NCI-H345 (cell line): ENCODE data around the gene ARL4A.
A peak's percentile ranks its signal among the peaks of the same experiment; 100 is the strongest.

Experiments
- DNase-seq: peaks from one replicate; lab custom pipeline; 2025; lab: John Stamatoyannopoulos, UW

ARL4A gene

DNA sequence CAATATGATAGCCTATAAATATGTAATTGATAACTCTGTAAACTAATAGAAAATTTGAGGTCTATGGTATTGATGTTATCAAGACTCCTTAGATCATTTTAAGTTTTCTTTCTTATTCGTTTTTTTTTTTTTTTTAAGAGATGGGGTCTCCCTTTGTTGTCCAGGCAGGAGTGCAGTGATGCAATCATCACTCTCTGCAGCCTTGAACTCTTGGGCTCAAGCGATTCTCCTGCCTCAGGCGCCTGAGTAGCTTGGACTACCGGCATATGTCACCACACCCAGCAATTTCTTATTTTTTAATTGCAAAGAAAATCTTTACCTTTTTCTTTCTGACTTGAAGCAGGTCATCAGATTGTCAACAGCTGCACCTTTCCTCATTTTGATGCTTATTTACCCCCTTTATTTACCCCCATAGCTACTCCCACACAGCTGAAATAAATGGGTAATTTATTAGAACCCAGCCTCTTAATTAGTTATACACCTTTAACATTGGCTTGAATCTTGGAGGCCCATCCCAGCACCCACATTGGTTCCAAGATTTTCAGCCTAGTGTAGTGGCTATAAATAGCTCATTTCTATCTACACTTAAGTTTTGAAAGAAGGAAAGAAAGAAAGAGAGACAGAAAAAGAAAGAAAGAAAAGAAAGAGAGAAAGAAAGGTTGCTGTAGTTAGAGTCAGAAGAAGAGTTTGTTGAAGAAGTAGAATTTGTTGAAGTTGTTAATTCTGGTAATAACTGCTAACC lies 38.3 kb downstream of the ARL4A start:
- no peak for DNase-seq

DNA sequence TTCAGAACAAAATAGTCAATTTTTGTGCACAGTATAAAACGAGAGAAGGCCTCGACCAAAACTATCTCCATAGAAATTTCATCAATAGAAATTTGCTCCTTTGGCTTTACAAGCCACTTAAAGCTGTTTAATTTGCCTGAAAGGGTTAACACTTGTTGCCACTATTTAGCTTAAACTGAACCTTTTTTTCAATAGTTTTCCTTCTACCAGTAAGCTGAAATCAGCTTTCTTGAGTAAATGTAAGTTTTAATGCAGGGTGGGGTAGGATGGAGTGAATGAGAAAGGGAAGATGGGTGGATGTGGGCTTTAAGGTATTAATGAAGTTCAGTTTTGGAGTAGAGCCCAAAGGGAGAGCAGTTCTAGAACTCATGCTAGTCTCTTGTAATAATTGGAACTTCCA lies 39.5 kb downstream of the ARL4A start:
- DNase-seq = no peak

DNA sequence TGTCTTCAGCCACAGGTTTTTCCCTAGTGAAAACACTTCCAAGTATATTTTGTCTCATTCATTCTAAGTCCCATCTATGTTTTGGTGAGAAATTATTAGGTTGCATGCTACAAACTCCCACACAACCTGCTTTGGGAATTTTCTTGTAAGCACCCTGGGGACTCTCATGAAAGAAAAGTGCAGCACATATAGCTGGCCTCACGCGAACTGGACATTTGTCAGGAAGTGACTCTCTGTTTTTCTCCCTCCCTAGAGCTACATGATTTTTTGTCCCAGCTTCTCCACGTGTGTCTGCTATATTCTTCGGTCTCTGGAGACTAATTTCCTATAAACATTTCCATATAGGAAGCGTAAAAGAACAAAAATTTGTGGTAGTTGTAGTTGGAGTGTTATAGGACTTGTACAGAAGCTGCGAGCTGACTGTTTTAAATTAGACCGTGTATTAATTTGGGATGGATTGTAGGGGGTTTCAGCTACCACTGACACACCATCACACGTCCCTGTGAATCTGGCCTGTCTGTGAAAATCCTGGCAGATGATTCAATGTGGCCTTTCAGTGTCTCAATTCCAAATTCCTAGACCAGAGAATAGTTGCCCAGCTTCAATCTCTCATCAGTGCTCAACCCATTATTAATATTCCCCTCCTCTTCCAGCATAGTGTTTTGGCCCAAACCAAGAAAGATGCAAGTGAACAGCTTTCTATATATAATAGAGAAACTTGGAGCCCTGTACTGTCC lies 40.2 kb downstream of the ARL4A start:
- DNase-seq = no peak

DNA sequence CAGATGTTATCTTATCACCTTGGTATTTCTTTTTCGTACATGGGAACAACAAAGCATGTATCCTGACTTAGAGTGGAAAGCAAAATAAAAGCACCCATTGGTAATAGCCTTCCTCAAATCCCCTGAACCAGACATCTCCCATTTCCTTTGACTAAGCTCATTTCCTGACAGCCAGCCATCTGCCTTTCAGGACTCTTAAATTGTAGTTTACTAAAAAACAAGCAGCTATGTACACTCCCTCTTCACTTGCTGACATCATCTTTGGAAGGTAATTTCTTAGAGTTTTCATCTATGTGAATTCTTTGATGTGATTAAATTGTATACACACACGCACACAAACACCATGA lies 40.7 kb downstream of the ARL4A start:
- no peak for DNase-seq

DNA sequence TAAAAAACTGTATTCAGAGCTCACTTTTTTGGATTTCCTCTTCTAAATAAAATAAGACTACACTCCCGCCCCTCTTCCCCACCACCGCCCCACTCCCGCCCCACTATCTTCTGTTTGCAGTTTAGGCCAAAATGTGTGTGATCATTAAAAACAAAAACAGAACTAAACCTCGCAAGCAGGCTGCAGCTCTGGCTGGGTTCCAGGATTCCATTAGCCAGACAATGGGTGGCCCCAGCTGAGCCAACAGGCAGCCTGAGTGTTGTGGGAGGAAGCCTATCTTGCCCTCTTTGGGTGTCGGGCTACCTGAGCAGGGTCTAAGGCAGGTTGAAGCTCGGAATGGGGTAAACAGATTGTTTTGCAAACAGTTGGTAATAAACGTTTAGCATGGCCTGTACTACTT lies 41.7 kb downstream of the ARL4A start:
- DNase-seq = peak; percentile 92

DNA sequence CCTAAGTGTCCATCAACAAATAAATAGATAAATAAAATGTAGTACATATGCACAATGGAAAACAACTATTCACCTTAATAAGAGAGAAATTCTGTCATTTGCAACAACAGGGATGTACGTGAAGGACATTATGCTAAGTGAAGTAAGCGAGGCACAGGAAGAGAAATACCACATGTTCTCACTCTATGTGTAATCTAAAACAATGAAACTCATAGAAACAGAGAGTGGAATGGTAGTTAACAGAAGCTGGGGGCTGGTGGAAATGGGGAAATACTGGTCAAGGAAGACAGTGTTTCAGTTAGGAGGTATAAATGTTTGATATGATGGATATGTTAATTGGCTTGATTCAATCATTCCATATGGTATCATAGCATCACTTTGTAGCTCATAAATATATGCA lies 43.1 kb downstream of the ARL4A start:
- DNase-seq = no peak

DNA sequence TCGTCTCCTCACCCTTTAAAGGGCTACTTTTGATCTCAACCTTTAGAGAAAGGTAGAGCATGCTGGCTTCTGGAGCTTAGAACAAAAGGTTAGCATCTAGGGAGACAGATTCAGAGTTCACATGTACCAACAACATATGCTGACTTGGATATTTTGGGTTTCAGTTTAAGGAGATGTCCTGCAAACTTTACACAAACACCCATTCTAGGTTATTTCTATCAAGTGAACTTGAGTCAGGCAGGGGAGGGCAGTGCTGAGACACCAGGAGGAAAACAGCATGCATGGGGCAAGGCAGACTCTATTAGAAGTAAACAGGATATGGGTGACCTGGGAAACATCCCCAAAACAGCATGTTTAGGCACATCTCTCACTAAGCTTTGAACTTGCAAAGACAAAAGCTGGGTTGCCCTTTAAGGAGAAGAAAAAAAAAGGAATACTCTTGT lies 43.8 kb downstream of the ARL4A start:
- DNase-seq = no peak

DNA sequence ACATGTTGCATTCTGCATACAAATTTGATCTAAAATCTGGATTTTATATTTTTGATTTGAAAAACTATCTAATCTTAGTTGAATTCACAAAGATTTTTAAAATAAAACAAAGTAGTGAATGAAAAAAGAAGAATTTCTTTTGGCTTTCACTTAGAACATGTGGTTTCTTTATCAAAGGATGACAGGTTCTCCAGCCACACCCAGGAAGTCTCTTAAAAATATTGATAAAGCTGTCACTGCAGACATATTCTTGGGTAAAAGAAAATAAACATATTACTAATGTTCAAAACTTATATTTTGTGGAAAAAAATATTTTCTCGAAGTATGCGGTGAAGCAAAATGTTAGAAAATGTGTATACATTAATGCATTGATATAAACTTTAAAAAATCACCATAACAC lies 44.3 kb downstream of the ARL4A start:
- DNase-seq = no peak

DNA sequence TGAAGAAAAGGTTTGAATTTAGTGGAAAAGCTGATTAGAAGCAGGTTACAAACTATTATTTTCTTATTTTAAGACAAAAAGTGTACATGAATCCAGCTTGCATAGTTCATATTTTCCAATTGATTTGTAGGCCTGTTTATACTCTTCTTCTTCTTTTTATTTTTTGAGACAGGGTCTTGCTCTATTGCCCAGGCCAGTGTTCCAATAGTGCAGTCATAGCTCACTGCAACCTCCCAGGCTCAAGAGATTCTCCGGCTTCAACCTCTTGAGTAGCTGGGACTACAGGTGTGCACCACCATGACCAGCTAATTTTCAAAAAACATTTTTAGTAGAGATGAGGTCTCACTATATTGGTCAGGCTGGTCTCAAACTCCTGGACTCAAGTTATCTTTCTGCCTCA lies 45.0 kb downstream of the ARL4A start:
- DNase-seq = no peak

DNA sequence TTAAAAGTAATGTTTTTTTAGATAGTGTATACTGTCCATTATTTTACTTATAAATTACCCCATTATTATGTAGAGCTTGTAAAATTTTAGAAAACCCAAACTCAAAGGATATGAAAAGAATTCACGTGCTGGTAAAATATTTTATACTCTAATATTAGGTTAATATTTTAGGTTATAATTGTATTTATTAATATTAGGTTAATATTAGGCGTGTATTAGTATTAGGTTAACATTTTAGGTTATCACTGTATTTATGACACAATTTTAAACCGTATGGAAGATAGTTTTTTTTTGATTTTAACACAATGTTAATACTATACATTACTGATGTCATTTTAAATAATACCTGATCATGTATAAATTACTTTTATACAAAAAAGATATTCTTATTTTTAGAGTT lies 48.5 kb downstream of the ARL4A start:
- no peak for DNase-seq

DNA sequence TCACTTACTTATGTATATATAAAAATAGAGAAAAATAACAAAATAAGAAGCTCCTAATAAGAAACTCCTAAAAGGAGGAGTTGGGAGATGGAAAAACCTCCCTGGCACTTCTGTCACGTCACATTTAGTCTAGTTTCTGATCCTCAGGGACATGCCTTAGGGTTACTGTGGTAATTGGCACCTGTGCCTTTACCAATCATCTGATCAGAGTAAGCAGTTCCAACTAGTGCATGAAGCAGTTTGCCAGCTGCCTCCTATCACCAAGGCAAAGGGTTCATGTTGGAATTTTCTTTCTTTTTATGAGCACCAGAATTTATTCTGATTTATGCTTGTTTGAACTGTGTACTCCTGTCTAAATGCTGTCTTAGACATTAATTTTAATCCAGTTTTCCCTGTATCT lies 49.9 kb downstream of the ARL4A start:
- DNase-seq = no peak

DNA sequence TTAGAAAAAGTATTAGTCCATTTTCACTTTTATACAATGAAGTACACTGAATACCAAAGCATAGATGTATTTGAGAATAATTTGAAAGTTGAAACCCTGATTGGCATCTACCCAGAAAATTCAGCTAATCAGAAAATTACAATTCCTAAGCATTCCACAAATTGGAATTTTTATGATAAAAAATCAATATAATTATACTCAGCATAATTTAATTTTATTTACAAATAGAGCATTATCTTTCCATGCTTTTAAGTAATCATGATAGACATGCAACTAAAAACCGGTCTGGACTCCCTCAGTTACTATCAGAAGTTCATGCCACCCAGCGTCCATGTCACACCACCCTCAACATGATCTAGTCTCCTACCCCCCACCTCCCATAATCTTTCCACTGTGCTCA lies 50.4 kb downstream of the ARL4A start:
- DNase-seq = no peak

DNA sequence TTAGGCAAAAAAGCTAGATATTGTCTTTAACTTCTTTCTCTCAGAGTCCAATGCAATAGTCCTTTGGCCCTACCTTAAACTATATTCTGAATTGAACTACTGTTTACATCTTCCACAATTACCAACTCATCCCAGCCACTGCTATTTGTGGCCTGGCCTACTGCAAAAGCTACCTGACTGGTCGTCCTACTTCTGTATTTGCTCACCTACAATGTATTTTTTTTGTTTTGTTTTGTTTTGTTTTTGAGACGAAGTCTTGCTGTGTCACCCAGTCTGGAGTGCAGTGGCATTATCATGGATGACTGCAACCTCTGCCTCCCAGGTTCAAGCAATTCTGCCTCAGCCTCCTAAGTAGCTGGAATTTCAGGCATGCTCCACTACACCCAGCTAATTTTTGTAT lies 51.2 kb downstream of the ARL4A start:
- no peak for DNase-seq
